Activated naive CD8-positive, alpha-beta T cell (primary cell): ENCODE results near the gene NPAS3.

ENCODE experiments used
- H3K27ac Mint-ChIP-seq: one replicate; pipeline ENCODE4 v1.8.0; 2021; ENCODE audit warnings: mixed read lengths
- H3K27me3 Mint-ChIP-seq: one replicate; pipeline ENCODE4 v1.8.0; 2021; ENCODE audit warnings: mixed read lengths
- H3K36me3 Mint-ChIP-seq: one replicate; pipeline ENCODE4 v1.8.0; 2021; ENCODE audit warnings: mixed read lengths
- H3K4me1 Mint-ChIP-seq: one replicate; pipeline ENCODE4 v1.8.0; 2021; ENCODE audit warnings: low read depth, mixed read lengths
- H3K4me3 Mint-ChIP-seq: one replicate; pipeline ENCODE4 v1.8.0; 2021; ENCODE audit warnings: mild to moderate bottlenecking, mixed read lengths
- H3K9me3 Mint-ChIP-seq: one replicate; pipeline ENCODE4 v1.8.0; 2021; ENCODE audit warnings: low read depth, mixed read lengths

Gene NPAS3

DNA sequence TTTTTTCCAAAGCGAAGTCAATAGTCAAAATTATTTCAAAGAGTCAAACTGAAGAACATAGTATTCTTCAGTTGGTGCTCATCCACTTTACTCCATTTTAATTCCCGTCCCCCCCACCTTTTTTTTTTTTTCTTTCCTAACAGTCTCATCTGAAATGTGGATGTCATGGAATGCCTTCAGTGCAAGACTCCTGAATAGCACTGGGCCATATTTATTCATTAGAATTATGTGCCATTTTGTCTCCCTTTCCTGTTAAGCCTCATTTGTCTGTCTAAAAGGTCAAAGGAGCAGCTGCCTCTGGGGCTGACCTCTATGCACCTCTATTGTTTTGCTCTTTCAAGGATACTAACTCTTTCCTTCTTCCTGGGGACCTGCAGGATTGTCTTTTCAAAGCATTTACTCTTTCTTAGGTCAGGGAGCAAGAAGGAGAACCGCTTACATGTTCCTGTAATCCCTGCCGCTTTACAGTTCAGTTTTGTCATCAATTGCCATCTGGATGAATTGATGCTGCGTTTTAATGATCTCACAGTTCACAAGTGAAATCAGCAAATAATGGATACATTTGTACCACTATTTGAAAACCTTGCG, 310.6 kb downstream of the NPAS3 start:
- H3K4me3 Mint-ChIP-seq: no peak overlapping the region
- no peak overlapping the region for H3K27ac Mint-ChIP-seq
- no peaks in the 10 kb centered on the region for H3K4me1 Mint-ChIP-seq
- H3K36me3 Mint-ChIP-seq: no peaks in the 10 kb centered on the region
- H3K9me3 Mint-ChIP-seq: peaks cover 18% of the 10 kb centered on the region
- H3K27me3 Mint-ChIP-seq: no peaks in the 10 kb centered on the region

DNA sequence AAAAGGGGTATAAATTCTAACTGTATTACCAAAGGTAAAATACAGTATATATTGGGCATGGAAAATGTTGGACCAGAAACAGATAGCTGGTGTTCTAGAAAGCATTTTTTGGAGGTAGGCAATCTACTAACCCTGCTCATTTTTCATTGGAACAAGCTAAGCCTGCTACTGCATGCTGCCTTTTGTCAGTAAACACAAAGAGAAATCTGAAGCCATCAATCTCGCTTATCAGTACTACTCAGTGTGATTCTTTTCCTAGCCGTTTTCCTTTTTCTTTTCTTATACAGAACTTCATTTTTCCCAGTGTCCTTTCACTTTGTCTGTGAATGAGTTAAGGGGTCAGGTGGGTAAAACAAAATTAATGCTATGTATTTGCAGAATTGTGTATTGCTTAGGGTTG, 312.3 kb downstream of the NPAS3 start:
- peaks cover 15% of the 10 kb centered on the region for H3K9me3 Mint-ChIP-seq
- H3K4me1 Mint-ChIP-seq: no peaks in the 10 kb centered on the region
- no peaks in the 10 kb centered on the region for H3K27me3 Mint-ChIP-seq
- no peaks in the 10 kb centered on the region for H3K36me3 Mint-ChIP-seq
- H3K27ac Mint-ChIP-seq: no peak overlapping the region
- H3K4me3 Mint-ChIP-seq: no peak overlapping the region

DNA sequence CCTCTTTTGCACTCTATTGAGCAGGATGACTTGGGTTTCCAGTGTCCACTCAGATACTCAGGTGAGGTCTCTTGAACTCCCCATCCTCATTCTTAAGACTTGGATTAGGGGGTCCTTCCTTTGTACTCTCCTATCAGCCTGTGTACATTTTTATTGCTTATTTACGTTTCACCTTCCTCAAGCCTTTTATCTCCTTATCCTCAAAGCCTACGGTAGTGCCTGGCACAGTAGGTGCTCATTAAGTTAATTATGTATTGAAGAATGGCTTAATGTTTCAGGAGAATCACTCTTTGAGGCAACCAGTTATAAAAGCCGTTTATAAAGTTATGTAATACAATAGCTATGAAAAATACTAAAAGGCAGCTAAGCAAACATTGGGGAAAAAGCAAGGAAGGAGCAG, 315.7 kb downstream of the NPAS3 start:
- Mint-ChIP-seq H3K27me3 (no peaks in the 10 kb centered on the region), H3K27ac (no peak overlapping the region), H3K4me1 (no peaks in the 10 kb centered on the region), H3K9me3 (peaks cover 7% of the 10 kb centered on the region), H3K4me3 (no peak overlapping the region), H3K36me3 (no peaks in the 10 kb centered on the region)

DNA sequence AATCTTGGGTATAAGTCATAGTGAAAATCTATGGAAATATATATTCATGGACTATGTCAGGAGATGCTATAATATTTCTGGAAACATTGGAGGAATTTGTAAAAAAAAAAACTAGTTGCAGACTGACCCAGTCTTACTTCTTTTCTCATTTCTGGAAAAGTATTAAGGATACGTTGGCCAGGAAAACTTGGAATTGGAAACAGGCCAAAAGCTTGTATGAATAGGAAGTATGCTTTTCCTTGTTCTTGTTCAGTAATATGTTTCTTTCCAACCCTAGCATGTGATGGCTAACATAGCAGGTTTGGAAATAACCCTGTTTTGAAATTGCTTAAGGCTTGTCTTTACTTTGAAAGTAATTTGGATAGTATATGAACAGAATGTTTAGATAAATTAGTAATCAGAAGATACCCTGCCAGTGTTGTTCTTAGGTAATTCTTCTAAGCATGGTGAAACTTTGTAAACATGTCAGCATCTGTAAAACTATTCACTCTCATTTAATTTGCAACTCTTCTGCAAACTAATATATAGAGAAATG, 316.2 kb downstream of the NPAS3 start:
- H3K27me3 Mint-ChIP-seq: no peaks in the 10 kb centered on the region
- H3K36me3 Mint-ChIP-seq: no peaks in the 10 kb centered on the region
- H3K4me1 Mint-ChIP-seq: no peaks in the 10 kb centered on the region
- H3K27ac Mint-ChIP-seq: no peak overlapping the region
- no peak overlapping the region for H3K4me3 Mint-ChIP-seq
- peaks cover 7% of the 10 kb centered on the region for H3K9me3 Mint-ChIP-seq

DNA sequence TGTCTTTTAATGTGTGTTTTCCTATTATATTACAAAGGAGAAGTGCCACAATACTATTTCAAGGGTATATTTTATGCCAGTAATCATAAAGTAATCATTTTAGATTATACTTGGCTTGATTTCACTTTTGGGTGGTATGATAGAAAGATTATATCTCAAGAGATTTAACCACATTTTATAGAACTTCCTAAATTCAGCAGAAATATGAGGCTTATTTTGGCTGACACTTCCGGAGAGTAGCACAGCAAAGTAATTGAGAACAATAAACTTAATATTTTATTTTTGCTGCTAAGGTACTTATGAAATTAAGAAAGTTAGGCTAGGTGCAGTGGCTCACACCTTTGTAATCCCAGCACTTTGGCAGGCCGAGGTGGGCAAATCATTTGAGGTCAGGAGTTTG, 319.1 kb downstream of the NPAS3 start:
- Mint-ChIP-seq H3K27ac (no peak overlapping the region), H3K4me1 (no peaks in the 10 kb centered on the region), H3K9me3 (peaks cover 7% of the 10 kb centered on the region), H3K27me3 (no peaks in the 10 kb centered on the region), H3K4me3 (no peak overlapping the region), H3K36me3 (no peaks in the 10 kb centered on the region)

DNA sequence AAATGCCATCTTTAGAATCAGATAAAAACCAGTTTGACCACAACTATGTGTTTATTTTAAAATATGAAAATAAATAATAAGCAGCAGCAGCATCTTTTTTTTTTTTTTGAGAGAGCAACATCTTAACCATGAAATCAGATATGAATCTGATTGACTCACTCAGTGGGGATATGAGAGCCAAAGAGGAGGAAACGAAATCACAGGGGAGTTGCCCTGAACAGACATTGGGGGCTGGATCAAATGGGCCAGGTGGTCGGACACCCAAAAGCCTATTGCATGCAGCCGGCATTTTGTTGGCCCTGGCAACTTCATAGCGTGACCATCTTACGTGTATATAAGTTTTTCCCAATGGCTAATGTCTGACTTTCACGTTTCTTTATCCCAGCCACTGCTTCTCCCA, 321.1 kb downstream of the NPAS3 start:
- no peaks in the 10 kb centered on the region for H3K4me1 Mint-ChIP-seq
- H3K27ac Mint-ChIP-seq: no peak overlapping the region
- H3K27me3 Mint-ChIP-seq: no peaks in the 10 kb centered on the region
- H3K4me3 Mint-ChIP-seq: no peak overlapping the region
- no peaks in the 10 kb centered on the region for H3K36me3 Mint-ChIP-seq
- H3K9me3 Mint-ChIP-seq: no peaks in the 10 kb centered on the region

DNA sequence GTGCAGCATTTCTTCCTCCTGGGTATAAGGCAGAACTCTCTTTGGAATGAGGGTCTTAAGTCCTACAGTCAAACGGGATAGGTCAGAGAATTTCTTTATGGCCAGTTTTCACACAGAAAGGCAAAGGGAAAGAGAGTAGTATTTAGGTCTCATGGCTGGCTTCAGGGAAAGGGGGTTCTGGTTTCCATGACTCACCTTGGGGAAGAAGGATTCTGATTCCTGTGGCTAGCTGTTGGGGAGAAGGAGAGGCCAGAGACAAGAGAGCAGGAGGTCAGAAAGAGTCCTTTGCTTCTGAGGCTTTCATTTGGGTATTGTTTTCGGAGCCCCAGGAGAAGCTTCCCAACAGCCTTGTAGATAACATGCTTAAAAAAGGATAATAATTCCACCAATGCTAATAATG, 332.5 kb downstream of the NPAS3 start:
- H3K4me1 Mint-ChIP-seq: no peaks in the 10 kb centered on the region
- H3K4me3 Mint-ChIP-seq: no peak overlapping the region
- peaks cover 4% of the 10 kb centered on the region for H3K27me3 Mint-ChIP-seq
- no peaks in the 10 kb centered on the region for H3K36me3 Mint-ChIP-seq
- no peaks in the 10 kb centered on the region for H3K9me3 Mint-ChIP-seq
- no peak overlapping the region for H3K27ac Mint-ChIP-seq

DNA sequence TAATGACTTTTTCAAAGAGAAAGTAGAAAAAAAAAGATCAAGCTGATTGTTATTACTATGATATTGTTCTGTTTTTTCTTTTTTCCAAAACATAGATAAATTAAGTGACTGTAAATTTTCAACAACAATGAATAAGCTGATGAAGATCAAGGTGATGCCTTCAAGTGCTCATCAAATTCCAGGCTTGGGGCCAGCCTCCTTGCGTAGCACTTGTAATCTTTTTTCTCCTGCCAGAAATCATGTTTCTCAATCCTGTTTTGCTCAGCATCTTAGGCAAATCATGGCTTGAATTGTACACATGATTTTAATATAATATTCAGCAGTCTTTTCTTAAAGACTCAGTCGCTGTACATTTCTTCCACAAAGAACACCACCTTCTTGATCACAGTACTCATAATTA, 333.2 kb downstream of the NPAS3 start:
- H3K4me3 Mint-ChIP-seq: no peak overlapping the region
- H3K27ac Mint-ChIP-seq: no peak overlapping the region
- peaks cover 4% of the 10 kb centered on the region for H3K27me3 Mint-ChIP-seq
- H3K36me3 Mint-ChIP-seq: no peaks in the 10 kb centered on the region
- no peaks in the 10 kb centered on the region for H3K4me1 Mint-ChIP-seq
- no peaks in the 10 kb centered on the region for H3K9me3 Mint-ChIP-seq

DNA sequence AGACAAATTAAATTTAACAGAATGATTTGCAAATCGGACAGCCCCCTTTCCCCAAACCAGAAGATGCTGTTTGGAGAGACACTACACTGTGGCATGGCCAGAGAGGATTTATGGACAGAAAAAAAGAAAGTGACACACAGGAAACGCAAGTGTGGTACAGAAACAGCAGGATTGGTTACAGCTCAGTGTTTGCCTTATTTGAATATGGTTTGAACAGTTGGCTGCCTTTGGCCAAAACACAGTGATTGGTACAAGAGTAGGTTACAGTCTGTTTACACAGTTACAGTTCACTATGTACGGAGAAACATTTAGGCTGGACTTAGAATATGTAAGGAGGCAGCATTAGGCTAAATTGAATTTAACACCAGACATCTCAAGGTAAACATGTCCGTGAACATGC, 335.3 kb downstream of the NPAS3 start:
- Mint-ChIP-seq H3K4me3 (no peak overlapping the region), H3K36me3 (no peaks in the 10 kb centered on the region)

DNA sequence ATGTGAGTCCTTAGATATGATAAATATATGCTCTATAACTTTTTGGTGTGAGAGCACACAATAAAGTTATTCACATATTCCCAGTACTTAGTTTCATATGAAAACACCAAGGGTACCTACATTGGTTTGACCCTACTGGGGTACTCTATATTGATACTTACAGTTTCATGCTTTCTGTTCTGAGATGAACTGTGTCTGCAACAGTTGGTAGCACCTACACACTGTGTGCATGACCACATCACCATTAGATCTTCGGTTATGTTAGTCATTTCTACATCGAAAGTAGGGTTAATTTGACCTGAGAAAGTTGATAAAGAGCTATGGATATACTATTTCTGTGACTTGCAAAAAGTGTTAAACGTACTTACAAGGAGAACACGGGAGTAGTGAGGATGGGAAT, 337.2 kb downstream of the NPAS3 start:
- Mint-ChIP-seq H3K9me3 (no peaks in the 10 kb centered on the region), H3K36me3 (no peaks in the 10 kb centered on the region), H3K4me1 (no peaks in the 10 kb centered on the region), H3K27ac (no peak overlapping the region), H3K27me3 (no peaks in the 10 kb centered on the region), H3K4me3 (no peak overlapping the region)

More for the DNA sequence above, 335.3 kb downstream of the NPAS3 start:
- Mint-ChIP-seq H3K9me3 (no peaks in the 10 kb centered on the region), H3K27me3 (no peaks in the 10 kb centered on the region), H3K27ac (no peak overlapping the region), H3K4me1 (no peaks in the 10 kb centered on the region)

DNA sequence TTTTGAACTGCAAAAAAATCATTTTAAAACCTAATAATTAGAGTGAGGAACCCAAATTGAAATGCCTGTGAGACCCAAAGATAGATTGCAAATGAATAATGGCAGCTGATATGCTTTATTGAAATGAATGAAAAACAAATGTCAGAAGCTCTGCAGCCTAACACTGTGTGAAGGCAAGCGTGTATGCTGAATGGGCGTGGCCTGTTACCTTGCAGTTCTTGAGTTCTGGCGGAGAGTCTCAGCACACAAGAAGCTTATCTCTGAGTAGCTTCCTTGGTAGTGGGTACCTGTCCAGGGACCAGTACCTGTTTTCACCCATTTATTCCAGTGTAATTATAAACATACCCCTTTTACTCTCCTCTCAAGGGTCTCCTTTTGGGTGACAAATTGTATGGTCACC, 341.2 kb downstream of the NPAS3 start:
- H3K9me3 Mint-ChIP-seq: no peaks in the 10 kb centered on the region
- no peak overlapping the region for H3K4me3 Mint-ChIP-seq
- no peaks in the 10 kb centered on the region for H3K27me3 Mint-ChIP-seq
- H3K27ac Mint-ChIP-seq: no peak overlapping the region
- no peaks in the 10 kb centered on the region for H3K4me1 Mint-ChIP-seq
- no peaks in the 10 kb centered on the region for H3K36me3 Mint-ChIP-seq

DNA sequence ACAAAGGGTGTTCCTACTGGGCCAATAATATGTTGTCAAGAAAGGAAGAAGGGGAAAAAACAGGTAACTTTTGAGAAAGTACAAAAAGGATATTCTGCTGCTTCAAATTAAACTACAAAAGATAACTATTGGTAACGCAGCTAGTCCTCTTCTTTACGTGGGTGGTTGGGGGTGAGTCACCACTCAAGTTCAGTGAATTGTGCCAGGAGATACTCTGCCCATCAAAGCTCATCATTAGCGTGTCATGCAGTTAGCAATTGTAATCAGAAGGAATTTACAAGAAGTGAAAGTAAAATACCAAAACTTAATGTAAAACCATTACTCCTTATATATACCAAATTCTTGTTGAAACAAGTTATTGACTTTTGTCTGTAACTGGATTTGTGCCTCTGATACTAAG, 342.0 kb downstream of the NPAS3 start:
- Mint-ChIP-seq H3K4me1 (no peaks in the 10 kb centered on the region), H3K27me3 (no peaks in the 10 kb centered on the region), H3K27ac (no peak overlapping the region), H3K9me3 (no peaks in the 10 kb centered on the region), H3K36me3 (no peaks in the 10 kb centered on the region), H3K4me3 (no peak overlapping the region)

DNA sequence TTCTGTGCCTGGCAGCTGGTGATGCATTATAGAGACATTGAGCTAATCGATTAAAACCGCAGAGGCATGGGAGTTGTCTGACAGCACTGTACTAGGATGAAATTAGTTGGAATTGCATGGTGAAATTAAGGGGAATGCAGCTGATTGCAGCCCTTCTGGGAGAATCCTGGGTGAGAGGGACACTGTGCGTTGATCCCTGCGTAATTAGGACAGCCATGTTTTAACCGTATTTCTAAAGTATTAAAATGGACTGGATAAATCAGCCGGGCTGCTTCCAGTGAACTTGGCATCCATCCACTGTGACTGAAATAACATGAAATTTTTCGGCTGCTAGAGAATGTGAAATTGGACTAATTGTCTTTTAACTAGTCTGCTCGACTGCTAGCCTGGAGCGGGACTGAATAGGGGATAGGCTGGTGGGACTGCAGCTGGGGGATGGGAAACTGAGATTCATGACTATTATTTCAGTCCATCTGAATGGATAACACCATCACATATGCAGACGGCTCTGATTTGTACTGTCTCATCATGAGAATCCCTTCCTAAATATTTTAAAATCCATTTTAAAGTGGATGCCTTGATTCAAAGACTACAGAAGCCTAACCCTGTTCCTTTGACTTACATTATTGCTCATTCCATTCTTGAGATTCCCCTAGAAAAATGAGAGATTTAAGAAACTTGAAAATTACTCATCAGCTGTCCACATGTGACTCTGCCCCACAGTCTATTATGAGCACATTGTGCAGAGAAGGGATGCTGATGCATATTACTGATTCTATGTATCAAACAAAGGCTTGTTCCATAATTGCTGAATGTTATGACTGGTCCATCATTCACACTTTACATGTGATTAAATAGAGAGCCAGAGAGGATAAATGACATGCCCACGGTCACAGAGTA, 343.9 kb downstream of the NPAS3 start:
- no peaks in the 10 kb centered on the region for H3K9me3 Mint-ChIP-seq
- no peak overlapping the region for H3K27ac Mint-ChIP-seq
- no peaks in the 10 kb centered on the region for H3K36me3 Mint-ChIP-seq
- no peak overlapping the region for H3K4me3 Mint-ChIP-seq
- no peaks in the 10 kb centered on the region for H3K27me3 Mint-ChIP-seq
- H3K4me1 Mint-ChIP-seq: no peaks in the 10 kb centered on the region

DNA sequence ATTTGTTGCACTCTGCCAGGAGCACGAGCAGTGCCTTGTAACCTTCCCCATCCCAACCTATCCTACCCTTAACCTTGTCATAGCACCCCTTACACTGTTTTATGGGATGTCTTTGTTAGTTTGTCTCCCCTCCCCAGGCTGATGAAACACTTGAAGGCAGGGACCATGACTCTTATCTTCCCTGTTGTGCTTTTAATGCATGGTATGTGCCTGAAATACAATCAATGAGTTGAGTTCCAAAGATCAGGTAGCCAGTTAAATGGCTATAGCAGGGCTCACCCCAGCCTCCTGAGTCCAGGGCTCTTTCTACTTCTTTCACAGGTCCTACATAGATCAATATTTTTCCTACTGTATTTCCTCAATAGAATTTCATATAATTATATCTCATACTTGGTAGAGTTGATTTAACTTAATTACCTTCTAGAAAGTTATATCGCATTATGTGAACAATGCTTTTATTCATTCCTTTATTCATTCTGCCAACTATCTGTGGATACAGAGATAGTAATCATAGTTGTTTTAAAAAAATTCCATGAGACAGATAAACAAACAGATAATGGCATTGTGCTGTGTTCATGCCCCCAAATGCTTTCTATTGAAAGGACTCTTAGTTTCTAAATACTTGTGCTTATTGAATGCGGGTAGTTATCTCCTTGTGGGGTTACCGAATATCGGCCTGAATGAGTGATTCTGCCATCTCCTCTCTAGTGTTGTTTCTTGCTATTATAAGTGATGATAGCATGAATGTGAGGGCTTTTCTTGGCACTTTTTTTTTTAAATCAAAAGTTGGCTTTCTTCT, 347.4 kb downstream of the NPAS3 start:
- no peaks in the 10 kb centered on the region for H3K36me3 Mint-ChIP-seq
- H3K27ac Mint-ChIP-seq: no peak overlapping the region

DNA sequence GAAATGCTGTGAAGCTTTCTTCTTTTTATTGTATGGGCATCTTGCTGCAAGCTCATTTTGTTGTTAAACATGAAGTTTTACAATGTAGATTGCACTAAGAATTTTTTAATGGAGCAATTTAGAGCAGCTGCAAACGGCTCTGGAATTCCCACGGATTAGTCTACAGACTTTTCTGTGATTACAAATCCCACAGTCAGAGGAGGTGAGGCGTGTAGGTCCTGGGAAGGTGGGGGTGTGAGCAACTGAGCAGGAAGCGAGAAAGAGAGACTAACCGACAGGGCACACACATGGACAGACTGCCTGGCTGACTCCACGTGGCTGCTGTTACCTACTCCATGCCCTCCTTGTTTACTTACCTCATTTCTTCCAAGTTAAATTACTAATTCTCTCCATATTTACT, 348.5 kb downstream of the NPAS3 start:
- no peak overlapping the region for H3K27ac Mint-ChIP-seq
- peaks cover 5% of the 10 kb centered on the region for H3K9me3 Mint-ChIP-seq
- no peaks in the 10 kb centered on the region for H3K4me1 Mint-ChIP-seq
- no peak overlapping the region for H3K4me3 Mint-ChIP-seq
- no peaks in the 10 kb centered on the region for H3K36me3 Mint-ChIP-seq
- H3K27me3 Mint-ChIP-seq: no peaks in the 10 kb centered on the region

More for the DNA sequence above, 347.4 kb downstream of the NPAS3 start:
- Mint-ChIP-seq H3K4me1 (no peaks in the 10 kb centered on the region), H3K27me3 (no peaks in the 10 kb centered on the region), H3K9me3 (peaks cover 2% of the 10 kb centered on the region), H3K4me3 (no peak overlapping the region)
